ENCODE measurements around the gene CLCN6.

DNA sequence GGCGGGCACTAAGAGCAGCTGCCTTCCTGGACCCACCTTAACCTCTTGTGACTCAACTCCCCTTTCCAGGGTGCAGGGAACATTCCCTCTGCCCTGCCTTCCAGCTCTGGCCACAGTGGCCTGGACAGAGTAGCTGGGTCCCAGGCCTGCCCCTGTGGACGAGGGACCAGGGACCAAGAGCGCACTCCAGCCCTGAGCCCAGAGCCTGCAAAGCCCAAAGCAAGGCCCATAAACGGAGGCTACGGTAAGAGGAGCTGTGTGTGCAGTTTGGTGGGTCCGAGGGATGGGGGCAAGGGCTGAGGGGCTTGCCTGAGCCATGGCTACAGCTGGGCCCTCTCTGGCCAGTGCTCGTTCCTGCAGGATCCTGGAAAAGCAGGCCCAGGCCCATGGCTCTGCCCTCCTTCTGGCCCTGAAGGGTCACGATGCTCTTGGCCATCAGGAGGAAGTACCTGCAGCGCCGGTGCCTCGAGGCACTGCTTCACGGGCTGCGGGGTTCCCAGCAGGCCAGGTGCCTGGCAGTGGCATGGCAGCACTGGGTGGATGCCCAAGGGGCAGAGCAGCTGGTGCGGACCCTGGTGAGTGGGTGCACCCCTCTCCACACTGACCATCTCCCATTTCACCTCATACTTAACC, 18.1 kb upstream of the CLCN6 start:
- TF ChIP-seq, protein P1, sequence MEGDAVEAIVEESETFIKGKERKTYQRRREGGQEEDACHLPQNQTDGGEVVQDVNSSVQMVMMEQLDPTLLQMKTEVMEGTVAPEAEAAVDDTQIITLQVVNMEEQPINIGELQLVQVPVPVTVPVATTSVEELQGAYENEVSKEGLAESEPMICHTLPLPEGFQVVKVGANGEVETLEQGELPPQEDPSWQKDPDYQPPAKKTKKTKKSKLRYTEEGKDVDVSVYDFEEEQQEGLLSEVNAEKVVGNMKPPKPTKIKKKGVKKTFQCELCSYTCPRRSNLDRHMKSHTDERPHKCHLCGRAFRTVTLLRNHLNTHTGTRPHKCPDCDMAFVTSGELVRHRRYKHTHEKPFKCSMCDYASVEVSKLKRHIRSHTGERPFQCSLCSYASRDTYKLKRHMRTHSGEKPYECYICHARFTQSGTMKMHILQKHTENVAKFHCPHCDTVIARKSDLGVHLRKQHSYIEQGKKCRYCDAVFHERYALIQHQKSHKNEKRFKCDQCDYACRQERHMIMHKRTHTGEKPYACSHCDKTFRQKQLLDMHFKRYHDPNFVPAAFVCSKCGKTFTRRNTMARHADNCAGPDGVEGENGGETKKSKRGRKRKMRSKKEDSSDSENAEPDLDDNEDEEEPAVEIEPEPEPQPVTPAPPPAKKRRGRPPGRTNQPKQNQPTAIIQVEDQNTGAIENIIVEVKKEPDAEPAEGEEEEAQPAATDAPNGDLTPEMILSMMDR (IDR thresholded peaks at IDR 0.05), result no peak
- TF ChIP-seq POLR2A (IDR thresholded peaks at IDR 0.05), result no peak

Measured in right lobe of liver (tissue), 4 donors.